ENCODE data around the gene VARS2.

VARS2 gene

DNA sequence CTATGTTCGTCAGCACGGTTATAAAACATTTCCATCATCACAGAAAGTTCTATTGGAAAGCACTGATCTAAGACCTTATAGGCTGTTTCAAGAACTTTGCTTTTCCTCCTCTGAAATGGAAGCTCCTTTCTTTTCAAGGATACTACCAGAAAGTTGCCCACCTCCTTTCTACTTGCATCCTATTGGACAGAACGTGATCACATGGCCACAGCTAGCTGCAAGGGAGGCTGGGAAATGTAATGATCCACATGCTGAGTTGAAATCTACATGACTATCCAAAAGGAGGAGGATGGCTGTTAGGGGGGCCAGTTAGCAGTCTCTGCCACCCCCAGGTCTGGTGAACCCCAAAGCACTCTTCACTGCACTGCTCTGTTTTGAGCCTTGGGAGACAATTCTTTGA is 14.6 kb downstream of the VARS2 start:
- DNase-seq (ENCODE audit: low read depth), result no peak

DNA sequence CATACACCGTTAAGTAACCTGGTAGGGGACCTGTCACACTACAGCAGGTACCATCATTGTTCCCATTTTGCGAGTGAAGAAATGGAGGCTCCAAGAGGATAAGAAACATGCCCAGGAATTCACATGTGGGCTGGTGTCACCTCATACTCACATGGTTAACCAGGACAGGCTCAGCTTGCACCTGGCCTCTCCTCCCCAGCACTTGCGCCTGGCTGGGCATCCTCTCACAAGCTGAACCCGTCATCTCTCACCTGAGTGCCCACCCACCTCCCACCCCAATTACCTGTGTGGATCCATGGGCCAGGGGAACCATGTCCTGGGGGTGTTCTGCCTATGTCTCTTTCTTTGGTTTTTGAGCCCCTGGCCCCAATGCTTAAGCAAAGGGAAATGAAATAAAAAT is 16.5 kb downstream of the VARS2 start:
- no peak for DNase-seq (ENCODE audit: low read depth)

DNA sequence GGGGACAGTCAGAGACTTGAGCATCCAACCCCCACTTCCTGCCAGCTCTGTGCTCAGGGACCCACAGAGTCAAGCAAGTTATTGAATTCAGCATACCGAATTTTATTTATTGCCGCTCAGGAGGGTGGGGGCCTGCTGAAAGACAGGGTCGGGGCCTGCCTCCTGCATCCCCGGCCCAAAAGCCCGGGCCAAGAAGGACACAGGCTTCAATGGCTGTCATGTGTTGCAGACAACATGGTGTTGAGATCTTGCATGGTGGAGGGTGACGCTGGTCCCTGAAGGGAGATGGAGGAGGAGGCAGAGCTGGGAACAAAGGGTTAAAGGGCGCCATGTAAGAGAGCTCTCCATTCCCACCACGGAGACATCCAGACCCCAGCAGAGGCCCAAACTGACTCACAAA is 17.2 kb downstream of the VARS2 start:
- DNase-seq (ENCODE audit: low read depth), result no peak

DNA sequence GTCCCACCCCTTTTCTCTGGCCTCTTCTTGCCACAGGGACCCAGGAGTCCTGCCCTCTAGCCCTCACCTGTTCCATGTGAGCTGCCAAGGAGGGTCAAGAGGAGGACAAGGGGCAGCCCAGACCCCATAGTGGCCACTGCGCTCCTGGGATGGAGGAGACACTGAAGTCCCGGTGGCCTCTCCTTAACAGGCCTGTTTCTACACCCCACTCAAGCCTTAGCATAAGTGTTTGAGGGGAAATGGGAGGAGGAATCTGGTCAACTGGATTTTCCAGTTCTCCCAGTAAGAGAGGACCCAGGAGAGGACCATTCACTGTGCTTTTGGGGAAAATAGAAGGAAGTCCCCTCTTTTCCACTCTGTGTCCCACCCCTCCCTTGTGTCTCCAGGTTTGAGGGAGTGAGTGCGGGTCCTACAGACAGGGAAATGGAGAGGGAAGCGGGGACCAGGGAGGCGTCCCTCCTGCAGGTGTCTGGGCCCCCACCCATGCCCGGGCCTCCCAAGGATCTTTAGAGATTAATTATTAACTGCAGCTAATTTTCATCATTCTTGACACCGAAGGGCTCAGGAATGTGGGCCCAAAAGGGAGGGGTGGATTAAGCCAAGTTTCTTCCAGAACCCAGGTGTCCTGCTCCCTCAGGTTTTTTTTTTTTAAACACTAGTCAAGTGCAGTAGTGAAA is 18.1 kb downstream of the VARS2 start, which contains the start of gene SFTA2:
Gene SFTA2 (minus strand): TSS at position 202 of the 677 bp plus-strand sequence. CDS start 74 bp downstream, at position 128.
- DNase-seq (ENCODE audit: low read depth), result no peak

DNA sequence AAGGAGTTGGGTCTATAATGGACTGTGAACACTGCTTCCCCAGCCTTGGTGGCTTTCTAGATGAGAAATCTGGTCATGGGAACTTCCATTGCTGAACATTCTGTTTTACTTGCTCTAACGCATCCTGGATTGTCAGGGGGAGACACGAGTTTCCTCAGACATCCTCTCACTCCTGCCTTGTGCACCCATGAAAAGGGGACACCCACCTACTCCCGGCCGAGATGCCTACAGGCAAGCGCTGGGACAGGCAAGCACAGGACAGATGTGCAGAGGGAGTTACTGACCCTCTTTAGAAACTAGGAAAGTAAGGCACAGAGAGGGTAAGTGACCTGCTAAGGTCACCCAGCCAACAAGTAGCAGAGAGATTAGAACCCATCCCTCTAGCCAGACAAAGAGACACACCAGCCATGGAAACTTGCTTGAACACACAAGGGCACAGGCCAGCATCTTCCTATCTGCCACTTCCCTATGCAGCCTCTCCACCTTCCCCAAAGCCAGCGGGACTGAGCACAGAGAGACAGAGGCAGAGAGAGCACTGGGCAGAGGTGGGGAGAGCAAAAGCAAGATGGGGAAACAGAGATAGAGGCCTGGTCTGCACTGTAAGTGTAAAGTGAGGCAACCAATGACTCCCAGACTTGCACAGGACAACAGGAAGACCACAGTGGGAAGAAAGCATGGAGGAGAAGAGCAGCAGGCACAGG is 18.8 kb downstream of the VARS2 start:
- DNase-seq (ENCODE audit: low read depth), result no peak

DNA sequence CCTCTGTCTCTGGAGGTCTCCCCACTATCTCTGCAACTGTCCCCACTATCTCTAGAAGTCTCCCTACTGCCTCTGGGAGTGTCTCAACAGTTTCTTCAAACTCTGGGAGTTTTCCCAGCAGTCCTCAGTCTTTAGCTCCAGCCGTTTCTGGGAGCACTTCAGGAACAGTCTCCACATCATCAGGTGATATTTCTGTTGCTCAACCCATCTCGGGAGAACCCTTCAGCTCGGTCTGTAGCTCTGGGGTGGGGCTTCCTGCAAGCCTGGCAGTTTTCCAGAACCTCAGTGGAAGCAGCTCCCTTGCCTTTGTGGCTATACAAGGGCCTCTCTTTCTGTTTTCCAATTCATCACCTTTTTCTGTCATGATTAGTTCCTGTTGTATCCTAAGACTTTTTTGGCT is 21.0 kb downstream of the VARS2 start:
- peak; percentile 59 for DNase-seq (ENCODE audit: low read depth)

DNA sequence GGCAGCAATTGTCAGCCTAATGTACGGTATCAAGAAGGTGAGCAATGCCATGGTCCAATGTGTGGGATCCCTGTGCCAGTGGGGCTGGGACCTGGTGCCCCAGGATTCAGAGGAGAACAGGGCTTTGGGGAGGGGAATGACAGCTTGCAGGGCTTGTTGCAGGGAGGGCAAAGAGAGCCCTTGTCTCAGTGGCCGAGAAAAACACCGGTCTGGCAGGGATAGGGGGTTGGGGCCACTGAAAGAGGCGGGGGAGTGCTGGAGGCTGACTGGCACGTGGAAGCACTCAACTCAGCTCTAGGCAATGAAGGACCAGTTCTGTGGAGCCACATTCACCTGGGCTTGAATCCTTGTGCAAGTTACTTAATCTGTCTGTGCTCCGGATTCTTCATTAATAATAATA is 23.2 kb downstream of the VARS2 start:
- no peak for DNase-seq (ENCODE audit: low read depth)

DNA sequence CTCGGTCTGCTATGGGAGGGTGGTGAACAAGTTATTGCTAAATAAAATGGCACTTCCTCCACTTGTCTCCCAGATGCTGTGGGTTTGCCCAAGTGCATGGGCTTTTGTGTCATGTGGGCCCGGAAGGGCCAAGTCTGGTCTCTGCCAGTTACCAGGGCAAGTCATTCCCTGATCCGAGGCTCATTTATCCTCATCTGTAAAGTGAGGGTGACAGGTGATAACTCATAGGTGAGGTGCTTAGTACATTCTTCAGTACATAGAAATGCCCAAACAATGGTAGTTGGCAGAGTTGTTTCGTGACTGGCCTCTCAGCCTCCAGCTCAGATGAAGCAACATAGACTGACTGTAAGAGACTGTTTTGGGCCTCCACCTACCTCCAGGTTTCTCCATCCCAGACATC is 24.7 kb downstream of the VARS2 start:
- DNase-seq (ENCODE audit: low read depth), result no peak

DNA sequence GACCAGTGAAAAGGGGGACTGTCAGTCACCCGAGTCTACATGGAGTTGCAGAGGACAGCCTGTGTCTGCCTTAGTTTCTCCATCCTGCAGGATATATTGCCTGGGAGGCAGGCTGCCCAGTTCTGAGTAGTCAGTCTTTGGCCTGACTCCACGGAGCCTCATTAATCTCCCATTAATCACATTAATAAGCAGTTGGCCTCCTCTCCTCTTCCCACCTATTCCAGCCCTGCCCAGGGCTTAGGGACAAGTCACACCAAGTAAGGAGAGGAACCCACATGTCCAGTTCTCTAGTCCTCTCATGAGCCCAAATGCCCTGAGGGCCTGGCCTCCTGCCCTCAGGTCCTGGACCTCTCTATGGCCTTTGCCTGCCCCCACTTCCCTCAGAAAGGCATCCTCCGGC is 25.4 kb downstream of the VARS2 start:
- DNase-seq (ENCODE audit: low read depth), result no peak

DNA sequence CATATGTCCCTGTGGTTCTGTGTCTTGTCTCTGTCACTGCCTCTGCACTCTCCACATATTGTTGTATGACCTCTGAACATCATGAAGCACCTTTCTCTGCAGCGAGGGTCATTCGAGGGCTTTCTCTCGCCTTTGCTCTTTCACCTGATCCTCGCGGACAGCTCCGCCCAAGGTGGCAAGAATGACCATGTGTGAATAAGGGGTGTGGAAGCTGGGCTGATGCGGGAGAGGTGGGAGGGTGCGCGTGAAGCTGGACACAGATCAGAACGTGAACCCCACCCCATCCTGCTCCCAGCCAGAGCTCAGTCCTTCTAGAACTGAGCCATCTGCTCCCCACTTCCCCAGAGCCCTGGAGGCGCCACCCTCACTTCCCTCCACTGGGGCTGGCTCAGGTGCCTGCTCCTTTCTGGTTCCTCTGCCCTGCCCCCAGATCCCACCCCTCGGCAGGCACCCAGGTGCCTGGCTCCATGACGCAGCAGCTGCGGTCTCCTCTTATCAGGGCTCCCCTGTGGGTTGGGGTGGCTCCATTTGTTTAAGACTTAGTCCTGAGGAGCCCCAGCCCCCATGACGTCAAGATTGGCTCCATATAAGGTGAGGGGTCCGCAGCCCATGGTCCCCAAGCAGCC is 26.4 kb downstream of the VARS2 start, which contains the start of gene MUCL3:
Gene MUCL3 (plus strand): TSS at position 613 of the 626 bp plus-strand sequence. CDS start 27 bp downstream, outside the sequence.
- DNase-seq (ENCODE audit: low read depth), result no peak

DNA sequence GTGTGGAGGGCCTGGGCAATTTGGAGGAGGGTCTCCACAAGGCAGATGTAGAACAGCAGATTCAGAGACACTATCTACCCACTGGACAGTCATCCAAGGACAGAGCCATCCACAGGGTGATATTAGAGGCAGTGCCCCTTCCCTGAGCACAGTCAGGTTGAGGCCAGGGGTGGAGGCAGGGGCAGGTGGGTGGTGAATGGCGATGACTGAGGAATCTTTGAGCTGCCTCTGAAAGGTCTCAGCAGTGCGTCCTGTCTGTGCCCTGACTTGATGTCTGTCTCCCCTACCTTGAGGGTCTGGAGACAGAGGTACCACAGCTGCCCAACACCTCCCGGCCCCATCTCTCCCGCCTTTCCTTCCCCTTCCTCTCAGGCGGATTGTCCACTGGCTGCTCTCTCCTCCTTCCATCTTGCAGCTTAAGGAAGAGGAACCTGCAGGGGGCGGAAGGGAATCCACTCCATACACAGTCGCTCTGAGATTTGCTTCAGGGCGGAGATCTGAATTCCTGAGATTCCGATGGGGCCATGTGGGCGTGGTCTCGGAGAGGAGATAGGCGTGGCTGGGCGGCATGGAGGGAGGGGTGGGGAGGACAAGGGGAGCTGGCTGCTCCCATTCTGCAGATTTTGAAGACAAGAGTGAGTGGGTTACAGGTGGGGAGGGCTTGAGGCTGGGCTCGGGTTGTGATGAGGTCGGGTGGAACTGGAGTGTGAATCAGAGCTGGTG is 28.5 kb downstream of the VARS2 start:
- DNase-seq (ENCODE audit: low read depth), result peak; percentile 87

DNA sequence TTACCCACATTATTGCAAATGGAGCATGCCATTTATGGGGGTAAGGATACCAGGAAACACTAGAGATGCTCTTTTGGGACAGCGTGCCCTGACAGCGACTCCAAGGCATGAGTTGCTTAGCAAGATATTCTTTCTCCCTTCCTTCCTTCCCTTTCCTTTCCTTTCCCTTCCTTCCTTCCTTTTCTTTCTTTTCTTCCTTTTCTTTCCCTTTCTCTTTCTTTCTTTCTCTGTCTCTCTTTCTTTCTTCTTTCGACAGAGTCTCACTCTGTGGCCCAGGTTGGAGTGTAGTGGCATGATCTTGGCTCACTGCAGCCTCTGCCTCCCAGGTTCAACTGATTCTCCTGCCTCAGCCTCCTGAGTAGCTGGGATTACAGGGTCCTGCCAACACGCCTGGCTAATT is 30.0 kb downstream of the VARS2 start:
- no peak for DNase-seq (ENCODE audit: low read depth)

DNA sequence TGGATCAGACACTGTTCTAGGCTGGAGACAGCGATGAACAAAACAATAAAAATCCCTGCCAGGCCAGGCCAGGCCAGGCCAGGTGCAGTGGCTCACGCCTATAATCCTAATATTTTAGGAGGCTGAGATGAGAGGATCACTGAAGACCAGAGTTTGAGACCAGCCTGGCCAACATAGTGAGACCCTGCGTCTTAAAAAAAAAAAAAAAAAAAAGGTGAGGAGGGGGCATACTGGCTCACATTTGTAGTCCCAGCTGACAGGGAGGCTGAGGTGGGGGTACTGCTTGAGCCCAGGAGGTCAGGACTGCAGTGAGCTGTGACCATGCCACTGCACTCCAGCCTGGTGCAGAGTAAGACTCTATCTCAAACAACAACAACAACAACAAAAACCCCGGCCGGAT is 31.2 kb downstream of the VARS2 start:
- DNase-seq (ENCODE audit: low read depth), result no peak

DNA sequence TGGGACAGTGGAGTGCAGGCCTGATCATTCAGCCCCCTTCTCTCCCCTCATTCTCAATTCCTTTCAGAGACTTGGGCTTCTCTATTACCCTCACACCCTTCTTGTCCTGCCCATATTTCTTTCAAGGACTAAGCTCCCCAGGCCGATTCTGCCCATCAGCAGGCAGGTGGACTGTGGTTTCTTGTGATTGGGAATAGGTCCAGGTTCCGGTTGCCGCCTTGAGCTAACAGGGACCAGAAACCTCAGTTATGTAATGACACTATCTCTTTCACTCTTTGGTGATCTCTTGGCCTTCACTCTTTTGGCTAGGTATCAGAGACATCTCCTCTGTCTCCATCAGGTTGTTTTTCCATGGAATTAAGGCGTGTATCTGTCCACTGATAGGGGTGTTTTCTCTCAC is 33.2 kb downstream of the VARS2 start:
- DNase-seq (ENCODE audit: low read depth), result no peak

DNA sequence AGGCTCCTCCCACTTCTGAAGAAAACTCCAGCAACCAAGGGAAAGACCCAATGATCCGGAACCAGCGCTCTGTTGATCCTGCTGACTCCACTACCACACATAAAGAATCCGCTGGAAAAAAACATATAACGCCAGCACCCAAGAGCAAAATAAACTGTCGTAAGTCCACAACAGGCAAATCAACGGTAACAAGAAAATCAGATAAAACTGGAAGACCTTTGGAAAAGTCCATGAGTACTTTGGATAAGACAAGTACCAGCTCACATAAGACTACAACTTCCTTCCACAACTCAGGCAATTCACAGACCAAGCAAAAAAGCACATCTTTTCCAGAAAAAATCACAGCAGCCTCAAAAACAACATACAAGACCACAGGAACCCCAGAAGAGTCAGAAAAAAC is 34.8 kb downstream of the VARS2 start:
- no peak for DNase-seq (ENCODE audit: low read depth)

DNA sequence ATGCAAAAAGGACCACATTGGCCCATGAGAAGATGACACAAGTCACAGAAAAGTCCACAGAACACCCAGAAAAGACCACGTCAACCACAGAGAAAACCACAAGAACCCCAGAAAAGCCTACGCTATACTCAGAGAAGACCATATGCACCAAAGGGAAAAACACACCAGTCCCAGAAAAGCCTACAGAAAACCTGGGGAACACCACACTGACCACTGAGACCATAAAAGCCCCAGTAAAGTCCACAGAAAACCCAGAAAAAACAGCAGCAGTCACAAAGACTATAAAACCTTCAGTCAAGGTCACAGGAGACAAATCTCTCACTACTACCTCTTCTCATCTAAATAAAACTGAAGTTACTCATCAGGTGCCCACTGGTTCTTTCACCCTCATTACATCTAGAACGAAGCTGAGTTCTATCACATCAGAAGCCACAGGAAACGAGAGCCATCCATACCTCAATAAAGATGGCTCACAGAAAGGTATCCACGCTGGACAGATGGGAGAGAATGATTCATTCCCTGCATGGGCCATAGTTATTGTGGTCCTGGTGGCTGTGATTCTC is 38.0 kb downstream of the VARS2 start:
- no peak for DNase-seq (ENCODE audit: low read depth)

DNA sequence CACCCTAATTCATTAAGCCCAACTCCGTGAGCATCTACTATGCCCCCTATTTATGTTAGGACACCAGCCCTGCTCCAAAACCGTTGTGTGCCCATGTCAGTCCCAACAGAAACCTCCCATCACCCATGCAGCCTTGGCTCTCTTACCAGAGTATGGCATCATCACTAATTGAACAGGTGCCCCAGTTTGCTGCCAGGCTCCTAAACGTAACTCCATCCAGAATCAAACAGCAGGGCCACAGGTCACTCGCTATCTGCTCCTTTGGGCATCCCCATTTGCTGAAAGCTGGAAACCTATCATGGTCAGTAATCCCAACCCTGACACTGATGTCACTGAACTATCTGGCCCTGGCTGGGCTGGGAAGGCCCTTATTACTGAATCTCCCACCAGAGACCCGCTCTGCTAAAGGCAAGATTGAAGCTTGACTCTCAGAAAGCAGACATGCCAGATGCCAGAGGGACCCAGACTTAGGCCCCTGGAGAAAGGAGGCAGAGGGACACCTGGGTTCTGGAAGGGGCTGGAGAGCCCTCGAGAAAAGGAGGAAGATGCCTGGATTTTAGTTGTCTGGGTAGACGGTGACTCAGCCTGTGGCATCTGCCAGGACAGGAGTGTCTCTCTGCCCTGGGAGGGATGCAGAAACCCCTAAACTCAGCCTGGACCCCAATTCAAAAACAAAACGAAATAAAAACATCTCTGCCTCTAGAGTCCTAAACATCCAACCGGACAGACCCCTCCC is 40.8 kb downstream of the VARS2 start:
- DNase-seq (ENCODE audit: low read depth), result peak; percentile 6

DNA sequence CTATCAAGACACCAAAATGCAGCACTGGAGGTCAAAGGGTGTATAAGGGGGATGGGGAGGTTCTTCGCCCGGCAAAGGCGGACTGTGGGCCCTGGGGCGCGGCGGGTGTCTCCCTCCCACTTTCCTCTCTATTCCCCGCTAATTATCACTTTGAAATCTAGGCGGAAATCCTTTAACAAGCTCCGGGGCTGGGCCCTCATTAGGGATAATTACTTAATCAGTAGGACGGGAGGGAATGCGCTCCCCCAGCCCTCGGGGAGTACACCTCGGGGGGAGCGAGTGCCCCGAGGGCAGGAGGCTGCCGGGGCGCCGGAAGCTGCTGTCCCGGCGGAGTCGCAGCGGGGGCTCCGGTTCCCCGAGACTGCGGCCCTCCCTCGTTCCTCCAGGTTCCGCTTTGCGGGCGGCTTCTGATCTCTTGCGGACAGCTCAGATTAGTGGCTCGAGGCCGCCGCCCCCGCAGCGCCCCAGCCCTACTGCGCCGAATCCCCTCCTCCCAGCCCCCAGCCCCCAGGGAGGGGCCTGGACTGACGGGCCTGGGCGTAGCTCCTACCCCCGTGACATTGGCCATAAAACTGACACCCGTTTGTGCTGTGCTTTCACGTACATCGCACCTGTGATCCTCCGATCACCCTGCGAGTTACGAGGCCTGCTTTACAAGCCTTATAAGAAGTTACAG is 41.5 kb downstream of the VARS2 start:
- peak; percentile 57 for DNase-seq (ENCODE audit: low read depth)

DNA sequence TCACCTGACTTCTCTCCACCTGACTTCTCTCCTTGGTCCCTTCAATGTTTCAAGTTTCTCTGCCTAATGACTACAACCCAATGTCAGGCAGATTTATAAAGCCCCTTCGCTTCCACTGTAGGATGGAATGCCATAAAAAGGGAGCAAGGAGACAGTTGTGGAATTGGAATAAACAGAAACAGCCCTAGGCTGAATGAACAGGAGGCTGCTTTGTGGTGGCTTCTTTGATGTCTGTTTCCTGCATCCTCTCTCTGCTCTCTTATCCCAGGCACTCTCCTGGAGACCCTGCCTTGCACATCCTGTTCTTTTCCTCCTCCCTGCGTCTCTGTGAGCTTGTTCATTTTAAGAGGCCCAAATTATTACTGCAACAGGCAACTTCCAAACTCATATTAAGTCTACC is 43.7 kb downstream of the VARS2 start:
- DNase-seq (ENCODE audit: low read depth), result no peak

DNA sequence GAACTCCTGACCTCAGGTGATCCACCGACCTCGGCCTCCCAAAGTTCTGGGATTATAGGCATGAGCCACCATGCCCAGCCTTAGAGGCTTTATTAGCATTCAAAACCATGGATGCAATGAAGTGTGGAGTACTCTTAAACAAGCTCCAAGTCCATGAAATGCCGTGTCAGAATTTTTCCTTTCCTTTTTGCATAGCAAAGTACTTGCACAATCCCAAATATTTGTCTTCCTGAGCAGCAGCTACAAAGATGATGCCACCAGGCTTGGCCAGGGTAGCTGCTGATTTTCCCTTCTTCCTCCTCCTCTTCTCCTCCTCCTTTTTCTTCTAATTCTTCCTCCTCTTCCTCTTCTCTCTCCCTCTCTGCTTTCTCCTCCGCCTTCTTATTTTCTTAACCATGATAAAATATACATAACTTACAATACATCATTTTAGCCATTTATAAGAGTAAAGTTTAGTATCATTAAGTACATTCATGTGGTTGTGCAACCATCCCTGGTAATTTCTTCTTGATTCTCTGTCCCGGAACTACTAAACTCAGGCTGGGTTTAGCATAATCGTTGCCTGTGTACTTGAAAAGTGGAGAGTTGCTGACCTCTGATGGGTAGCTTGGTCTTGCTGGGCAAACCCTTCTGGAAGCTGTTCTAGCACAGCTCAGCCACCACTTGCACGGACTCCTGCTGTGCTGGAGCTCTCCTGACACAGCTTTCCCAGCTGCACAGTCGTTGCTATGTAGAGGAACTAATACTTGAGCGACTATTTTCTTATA is 47.1 kb downstream of the VARS2 start:
- DNase-seq (ENCODE audit: low read depth), result peak; percentile 51

All from iris pigment epithelial cell (primary cell).